ENCODE data around the gene KNSTRN. TPM values are rescaled to one million over a fixed set of nuclear protein-coding genes. Genes with fewer than 3 reads are reported as not detected.

KNSTRN gene
- total RNA-seq, 1 experiment from 2014 or later, result 115 TPM

DNA sequence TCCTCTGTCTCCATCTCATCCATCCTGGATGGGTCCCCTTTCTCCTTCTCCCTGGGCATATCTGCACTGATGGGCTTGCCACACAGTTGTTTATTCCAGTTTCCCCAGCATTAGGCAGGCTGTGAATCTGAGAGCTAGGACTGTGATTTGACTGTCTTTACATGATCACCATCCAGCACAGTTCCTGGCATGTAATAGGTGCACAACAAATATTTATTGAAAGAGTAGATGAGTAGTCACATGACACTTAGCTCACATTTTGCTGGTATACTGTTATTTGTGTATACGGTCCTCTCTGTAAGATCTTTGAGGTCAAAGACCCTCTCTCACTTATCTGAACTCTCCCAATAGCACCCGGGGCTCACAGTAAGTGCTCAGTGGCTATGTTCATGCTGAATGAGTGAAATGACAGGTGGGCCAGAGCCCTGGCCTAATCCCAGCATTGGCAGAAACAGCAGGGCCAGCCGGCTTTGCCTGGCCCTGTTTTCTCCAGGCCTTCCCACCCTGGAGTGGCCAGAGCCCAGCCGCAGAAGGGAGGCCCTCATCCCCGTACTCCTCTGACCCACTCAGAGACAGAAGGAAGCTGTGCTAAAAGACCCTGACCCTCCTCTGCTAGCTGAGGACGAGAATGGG lies 42.1 kb downstream of the KNSTRN start:
- Histone ChIP-seq H2AFZ (ENCODE audit: low read length) (no peak overlapping the region), H3K27ac (ENCODE audit: low read length) (no peak overlapping the region), H3K36me3 (ENCODE audit: low read depth, low read length) (no peaks in the 10 kb centered on the region), H3K9me3 (ENCODE audit: low read length) (no peaks in the 10 kb centered on the region), H3K79me2 (ENCODE audit: low read length) (no peaks in the 10 kb centered on the region), H3K4me1 (ENCODE audit: insufficient read depth, low read length) (peaks cover 23% of the 10 kb centered on the region), H3K27me3 (ENCODE audit: low read length) (no peaks in the 10 kb centered on the region), H3F3A (ENCODE audit: low read length, unreplicated experiment) (peaks cover 9% of the 10 kb centered on the region), H3K9ac (ENCODE audit: low read length) (no peak overlapping the region), H4K20me1 (ENCODE audit: low read length) (no peaks in the 10 kb centered on the region), H3K9me2 (replicated peaks; ENCODE audit: low read length) (no peaks in the 10 kb centered on the region), H3K4me2 (ENCODE audit: low read length) (no peak overlapping the region), H3K4me3 (ENCODE audit: low read length) (no peak overlapping the region)
- ChIA-PET CTCF (no interaction called here), POLR2A (ENCODE audit: unreplicated experiment) (interaction anchor here (0.5 kb wide), 2 partner anchors 16 to 42 kb away, joined by 3 to 4 read pairs; partner anchors contain the start of gene KNSTRN)
- intact Hi-C loops (cut with micrococcal nuclease), result no loop called here
- ATAC-seq (no peak), DNase-seq (no peak)
- no TSS peak for BruUV-seq (replicated peaks)
- TF ChIP-seq EZH2 (IDR thresholded peaks at IDR 0.05; ENCODE audit: low read length, unreplicated experiment), result no peak
- TF ChIP-seq CTCF (conservative IDR thresholded peaks at IDR 0.05; ENCODE audit: low read depth, low read length), result no peak
- TF ChIP-seq EZH2phosphoT487 (IDR thresholded peaks at IDR 0.05; ENCODE audit: borderline replicate concordance, low read length), result no peak

- H3K4me1 ChIP-seq (ENCODE audit: insufficient read depth, low read length), result peaks cover 14% of the 10 kb centered on the region
- no peak overlapping the region for H3K27ac ChIP-seq (ENCODE audit: low read length)
- TF ChIP-seq CTCF (conservative IDR thresholded peaks at IDR 0.05; ENCODE audit: low read depth, low read length), result no peak
- no peak for TF ChIP-seq EZH2phosphoT487 (IDR thresholded peaks at IDR 0.05; ENCODE audit: borderline replicate concordance, low read length)
- no peak for TF ChIP-seq EZH2 (IDR thresholded peaks at IDR 0.05; ENCODE audit: low read length, unreplicated experiment)
- no peak for DNase-seq
- no peaks in the 10 kb centered on the region for H3K9me3 ChIP-seq (ENCODE audit: low read length)
- ChIA-PET POLR2A (ENCODE audit: unreplicated experiment) (no interaction called here), CTCF (no interaction called here)
- no peak overlapping the region for H3K4me2 ChIP-seq (ENCODE audit: low read length)
- no peak overlapping the region for H2AFZ ChIP-seq (ENCODE audit: low read length)
- no peaks in the 10 kb centered on the region for H4K20me1 ChIP-seq (ENCODE audit: low read length)
- H3K27me3 ChIP-seq (ENCODE audit: low read length), result no peaks in the 10 kb centered on the region
- intact Hi-C loops (cut with micrococcal nuclease), result no loop called here
- no peak overlapping the region for H3K4me3 ChIP-seq (ENCODE audit: low read length)
- ATAC-seq, result no peak
- no peaks in the 10 kb centered on the region for H3K9me2 ChIP-seq (replicated peaks; ENCODE audit: low read length)
- no peaks in the 10 kb centered on the region for H3K36me3 ChIP-seq (ENCODE audit: low read depth, low read length)
- peaks cover under 1% of the 10 kb centered on the region for H3F3A ChIP-seq (ENCODE audit: low read length, unreplicated experiment)
- no TSS peak for BruUV-seq (replicated peaks)
- no peaks in the 10 kb centered on the region for H3K79me2 ChIP-seq (ENCODE audit: low read length)
- no peak overlapping the region for H3K9ac ChIP-seq (ENCODE audit: low read length)
These were observed 43.2 kb downstream of the KNSTRN start for GRCh38 chr15:40425681-40426080.

DNA sequence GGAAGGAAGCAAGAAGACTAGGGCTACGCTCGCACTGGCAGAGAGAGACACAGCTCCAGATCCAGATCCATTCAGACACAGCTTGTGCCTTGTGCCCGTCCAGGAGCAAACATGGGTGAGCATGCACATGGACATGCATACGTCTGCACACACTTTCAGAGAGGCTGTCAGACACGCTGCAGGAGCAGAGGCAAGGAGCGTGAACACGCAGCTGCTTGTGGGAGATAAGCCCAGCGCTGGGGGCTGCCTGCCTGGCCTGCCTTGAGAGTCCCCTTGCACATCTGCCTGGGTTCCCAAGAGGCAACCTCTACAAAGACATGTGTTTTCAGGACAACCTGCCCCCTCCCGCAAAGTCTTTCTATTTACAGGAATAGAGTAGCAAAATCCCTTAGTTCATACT lies 44.7 kb downstream of the KNSTRN start:
- no peaks in the 10 kb centered on the region for H3K79me2 ChIP-seq (ENCODE audit: low read length)
- no peak overlapping the region for H3K4me3 ChIP-seq (ENCODE audit: low read length)
- ATAC-seq (no peak), DNase-seq (no peak)
- H3K4me2 ChIP-seq (ENCODE audit: low read length), result no peak overlapping the region
- no peaks in the 10 kb centered on the region for H3K9me3 ChIP-seq (ENCODE audit: low read length)
- POLR2A ChIA-PET (ENCODE audit: unreplicated experiment), result no interaction called here
- H3K27me3 ChIP-seq (ENCODE audit: low read length), result no peaks in the 10 kb centered on the region
- H4K20me1 ChIP-seq (ENCODE audit: low read length), result no peaks in the 10 kb centered on the region
- H3K4me1 ChIP-seq (ENCODE audit: insufficient read depth, low read length), result no peaks in the 10 kb centered on the region
- H3K9ac ChIP-seq (ENCODE audit: low read length), result no peak overlapping the region
- BruUV-seq (replicated peaks), result no TSS peak
- no peaks in the 10 kb centered on the region for H3K9me2 ChIP-seq (replicated peaks; ENCODE audit: low read length)
- no peak overlapping the region for H3K27ac ChIP-seq (ENCODE audit: low read length)
- TF ChIP-seq EZH2 (IDR thresholded peaks at IDR 0.05; ENCODE audit: low read length, unreplicated experiment) (no peak), CTCF (conservative IDR thresholded peaks at IDR 0.05; ENCODE audit: low read depth, low read length) (no peak), EZH2phosphoT487 (IDR thresholded peaks at IDR 0.05; ENCODE audit: borderline replicate concordance, low read length) (no peak)
- intact Hi-C loops (cut with micrococcal nuclease), result no loop called here
- H3K36me3 ChIP-seq (ENCODE audit: low read depth, low read length), result no peaks in the 10 kb centered on the region
- CTCF ChIA-PET, result interaction anchor here (0.7 kb wide), 1 partner anchor 12 kb away, joined by 3 read pairs; no protein-coding TSS in a partner anchor
- H2AFZ ChIP-seq (ENCODE audit: low read length), result no peak overlapping the region
- no peaks in the 10 kb centered on the region for H3F3A ChIP-seq (ENCODE audit: low read length, unreplicated experiment)

Data from PC-3 (cell line).